NCI-H1694 (cell line): ENCODE results near the gene VRTN.

ENCODE experiments used
- DNase-seq: peaks from one replicate; lab custom pipeline; 2025; lab: John Stamatoyannopoulos, UW

VRTN gene

GRCh38 chr14:74392616-74393570 is 44.6 kb downstream of the VRTN start:
- DNase-seq = no peak

- DNase-seq = no peak
Observed at GRCh38 chr14:74394549-74394948, 46.3 kb downstream of the VRTN start.

- no peak for DNase-seq
Observed at GRCh38 chr14:74395094-74395493, 46.8 kb downstream of the VRTN start.

- no peak for DNase-seq
Observed at GRCh38 chr14:74400031-74400685, 51.9 kb downstream of the VRTN start.

GRCh38 chr14:74400919-74401503 is 52.7 kb downstream of the VRTN start:
- DNase-seq = no peak

- DNase-seq = no peak
Observed at GRCh38 chr14:74401504-74402241, 53.4 kb downstream of the VRTN start.

GRCh38 chr14:74402401-74403251 is 54.4 kb downstream of the VRTN start:
- DNase-seq = peak; percentile 78

GRCh38 chr14:74403619-74404417 is 55.5 kb downstream of the VRTN start:
- DNase-seq = no peak

- DNase-seq = no peak
Observed at GRCh38 chr14:74404435-74404834, 56.2 kb downstream of the VRTN start.

GRCh38 chr14:74405663-74406062 is 57.4 kb downstream of the VRTN start:
- DNase-seq = no peak

- DNase-seq = no peak
Observed at GRCh38 chr14:74407021-74407800, 58.9 kb downstream of the VRTN start.

GRCh38 chr14:74407801-74408154 is 59.5 kb downstream of the VRTN start:
- no peak for DNase-seq

GRCh38 chr14:74408870-74409269 is 60.6 kb downstream of the VRTN start:
- DNase-seq = no peak

- no peak for DNase-seq
Observed at GRCh38 chr14:74409441-74409840, 61.2 kb downstream of the VRTN start.
